Cardiac muscle cell (in vitro differentiated cells and primary cell): ENCODE measurements around the gene AP1M2. TPM values are rescaled to one million over a fixed set of nuclear protein-coding genes. Genes with fewer than 3 reads are reported as not detected.
A peak's percentile ranks its signal among the peaks of the same experiment; 100 is the strongest.

Source experiments
- DNase-seq, 2 donors: peaks; one replicate each; pipeline versions ENCODE4 v3.0.0 to v3.0.0-alpha.2; 2010 to 2017; ENCODE audit warnings: low read depth in 1 of 2, low spot score in 1 of 2
- H3K27ac ChIP-seq: fragments of 200-600 bp; sonication (generic); 2 replicates; pipeline ENCODE4 v1.5.1; 2016
- H3K27me3 ChIP-seq: fragments of 200-600 bp; sonication (generic); 2 replicates; pipeline ENCODE4 v1.6.0; 2016; ENCODE audit warnings: control low read depth
- H3K36me3 ChIP-seq: fragments of 200-600 bp; sonication (generic); 2 replicates; pipeline ENCODE4 v1.5.1; 2016; ENCODE audit warnings: control low read depth
- H3K4me1 ChIP-seq: fragments of 200-600 bp; sonication (generic); 2 replicates; pipeline ENCODE4 v1.8.1; 2017; ENCODE audit warnings: low read depth, mild to moderate bottlenecking, mixed run types
- H3K4me3 ChIP-seq: fragments of 200-600 bp; sonication (generic); 2 replicates; pipeline ENCODE4 v1.5.1; 2016; ENCODE audit warnings: mild to moderate bottlenecking
- H3K9me3 ChIP-seq: fragments of 200-600 bp; sonication (generic); 2 replicates; pipeline ENCODE4 v1.5.1; 2017; ENCODE audit warnings: low read depth, mild to moderate bottlenecking, control low read depth
- polyA plus RNA-seq: library from polyadenylated mRNA; unstranded; fragments of >200 nt; fragmentation: Nextera tagmentation; extraction: Ambion mirVana; gene quantifications from 2 replicates; pipeline ENCODE4 v1.2.1, GENCODE V29; 2016
- total RNA-seq: library from RNA; depleted of rRNA; stranded (reverse); fragments of >200 nt; gene quantifications from 2 replicates; pipeline ENCODE4 v1.2.3, GENCODE V29; 2016
- TF ChIP-seq, protein P1 (sequence below): IDR thresholded peaks from 2 replicates; pipeline ENCODE4 v1.5.1; 2012; ENCODE audit warnings: low read depth, mild to moderate bottlenecking, low read length

AP1M2 gene
- total and polyA plus RNA-seq, 2 experiments from 2014 or later = 0.12 to 0.28 TPM

GRCh38 chr19:10625762-10626138 is 38.6 kb upstream of the AP1M2 start:
- peak overlapping the region; percentile 51 for H3K4me3 ChIP-seq
- H3K27ac ChIP-seq = peak overlapping the region; percentile 8
- TF ChIP-seq, protein P1, sequence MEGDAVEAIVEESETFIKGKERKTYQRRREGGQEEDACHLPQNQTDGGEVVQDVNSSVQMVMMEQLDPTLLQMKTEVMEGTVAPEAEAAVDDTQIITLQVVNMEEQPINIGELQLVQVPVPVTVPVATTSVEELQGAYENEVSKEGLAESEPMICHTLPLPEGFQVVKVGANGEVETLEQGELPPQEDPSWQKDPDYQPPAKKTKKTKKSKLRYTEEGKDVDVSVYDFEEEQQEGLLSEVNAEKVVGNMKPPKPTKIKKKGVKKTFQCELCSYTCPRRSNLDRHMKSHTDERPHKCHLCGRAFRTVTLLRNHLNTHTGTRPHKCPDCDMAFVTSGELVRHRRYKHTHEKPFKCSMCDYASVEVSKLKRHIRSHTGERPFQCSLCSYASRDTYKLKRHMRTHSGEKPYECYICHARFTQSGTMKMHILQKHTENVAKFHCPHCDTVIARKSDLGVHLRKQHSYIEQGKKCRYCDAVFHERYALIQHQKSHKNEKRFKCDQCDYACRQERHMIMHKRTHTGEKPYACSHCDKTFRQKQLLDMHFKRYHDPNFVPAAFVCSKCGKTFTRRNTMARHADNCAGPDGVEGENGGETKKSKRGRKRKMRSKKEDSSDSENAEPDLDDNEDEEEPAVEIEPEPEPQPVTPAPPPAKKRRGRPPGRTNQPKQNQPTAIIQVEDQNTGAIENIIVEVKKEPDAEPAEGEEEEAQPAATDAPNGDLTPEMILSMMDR = no peak
- no peaks in the 10 kb centered on the region for H3K9me3 ChIP-seq
- no peaks in the 10 kb centered on the region for H3K4me1 ChIP-seq
- H3K27me3 ChIP-seq = no peaks in the 10 kb centered on the region
- DNase-seq = no peak
- H3K36me3 ChIP-seq = peaks cover 6% of the 10 kb centered on the region

DNA sequence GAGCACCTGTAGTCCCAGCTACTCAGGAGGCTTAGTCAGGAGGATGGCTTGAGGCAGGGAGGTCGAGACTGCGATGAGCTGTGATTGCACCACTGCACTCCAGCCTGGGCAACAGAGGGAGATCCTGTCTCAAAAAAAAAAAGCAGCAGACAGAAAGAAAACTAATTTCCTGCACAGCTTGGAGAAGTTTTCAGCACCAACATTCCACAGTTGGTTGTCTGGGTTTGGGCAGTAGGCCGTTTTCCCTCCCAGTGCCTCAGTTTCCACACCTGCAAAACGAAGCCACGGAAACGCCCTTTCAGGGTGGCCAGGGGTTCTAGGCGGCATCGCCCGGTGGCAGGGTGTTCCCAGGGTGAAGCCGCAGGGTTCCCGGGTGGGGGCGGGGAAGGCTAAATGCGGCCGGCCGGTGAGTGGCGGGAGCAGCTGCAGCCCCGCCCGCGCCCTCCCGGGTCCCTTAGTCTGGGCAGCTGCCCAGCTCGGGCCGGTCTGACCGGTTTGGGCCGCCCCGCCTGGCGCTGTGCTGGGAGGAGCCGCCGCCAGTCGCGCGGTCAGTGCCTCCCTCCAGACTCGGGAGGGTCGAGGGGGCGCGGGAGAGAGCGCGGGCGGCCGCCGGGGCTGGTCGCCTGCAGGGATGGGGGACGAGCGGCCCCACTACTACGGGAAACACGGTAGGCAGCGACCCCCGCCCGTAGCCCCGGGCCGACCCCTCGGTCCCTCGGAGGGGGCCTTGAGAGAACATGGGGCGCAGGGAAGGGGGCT is 38.1 kb upstream of the AP1M2 start, which contains the start of gene SLC44A2:
Gene SLC44A2, plus strand, starts transcription at position 551 of the 759 bp plus-strand sequence. Its CDS starts 81 bp downstream, at position 632.
- Histone ChIP-seq H3K4me3 (peak within 1 kb of the TSS; percentile 51), H3K36me3 (peaks cover 6% of the 10 kb centered on the region), H3K27ac (peak within 1 kb of the TSS; percentile 8), H3K27me3 (no peaks in the 10 kb centered on the region), H3K9me3 (no peaks in the 10 kb centered on the region), H3K4me1 (no peaks in the 10 kb centered on the region)
- TF ChIP-seq, protein P1 = no peak
- DNase-seq = peak; percentile 75 to 91

DNA sequence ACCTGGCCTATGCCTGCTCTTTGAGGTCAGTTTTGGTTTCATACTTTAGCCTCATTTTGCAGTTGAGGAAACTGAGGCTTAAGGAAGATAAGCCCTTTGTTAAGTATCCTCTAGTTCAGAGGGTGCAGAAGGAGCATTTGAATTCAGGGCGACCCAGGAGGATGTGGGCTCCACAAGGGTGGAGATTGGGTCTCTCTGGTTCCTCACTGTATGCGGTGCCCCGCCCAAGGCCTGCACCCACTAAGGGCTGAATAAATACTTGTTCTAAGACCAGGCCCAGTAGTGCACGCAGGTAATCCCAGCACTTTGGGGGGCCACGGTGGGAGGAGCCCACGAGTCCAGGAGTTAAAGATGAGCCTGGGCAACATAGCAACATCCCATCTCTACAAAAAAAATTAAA is 37.5 kb upstream of the AP1M2 start:
- TF ChIP-seq, protein P1 = no peak
- Histone ChIP-seq H3K27ac (no peak overlapping the region), H3K4me3 (no peak overlapping the region), H3K36me3 (peaks cover 6% of the 10 kb centered on the region), H3K9me3 (no peaks in the 10 kb centered on the region), H3K27me3 (no peaks in the 10 kb centered on the region), H3K4me1 (no peaks in the 10 kb centered on the region)
- DNase-seq = no peak

DNA sequence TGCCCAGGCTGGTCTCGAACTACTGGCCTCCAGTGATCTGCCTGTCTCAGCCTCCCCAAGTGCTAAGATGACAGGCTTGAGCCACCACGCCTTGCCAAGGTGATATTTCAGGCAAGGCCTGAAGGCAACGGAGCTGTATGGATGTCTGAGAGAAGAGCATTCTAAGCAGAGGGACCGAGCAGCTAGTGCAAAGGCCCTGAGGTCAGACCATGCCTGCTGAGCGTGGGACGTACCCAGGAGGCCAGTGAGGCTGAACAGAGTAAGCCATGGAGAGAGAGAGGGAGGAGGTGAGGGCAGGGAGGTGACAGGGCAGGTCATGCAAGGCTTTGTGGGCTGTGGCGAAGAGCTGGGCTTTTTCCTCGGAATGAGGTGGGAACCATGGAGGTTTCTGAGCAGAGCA is 34.9 kb upstream of the AP1M2 start:
- no peak for DNase-seq
- Histone ChIP-seq H3K27me3 (no peaks in the 10 kb centered on the region), H3K36me3 (no peaks in the 10 kb centered on the region), H3K4me3 (no peak overlapping the region), H3K27ac (no peak overlapping the region), H3K4me1 (no peaks in the 10 kb centered on the region), H3K9me3 (no peaks in the 10 kb centered on the region)
- TF ChIP-seq, protein P1 = no peak

DNA sequence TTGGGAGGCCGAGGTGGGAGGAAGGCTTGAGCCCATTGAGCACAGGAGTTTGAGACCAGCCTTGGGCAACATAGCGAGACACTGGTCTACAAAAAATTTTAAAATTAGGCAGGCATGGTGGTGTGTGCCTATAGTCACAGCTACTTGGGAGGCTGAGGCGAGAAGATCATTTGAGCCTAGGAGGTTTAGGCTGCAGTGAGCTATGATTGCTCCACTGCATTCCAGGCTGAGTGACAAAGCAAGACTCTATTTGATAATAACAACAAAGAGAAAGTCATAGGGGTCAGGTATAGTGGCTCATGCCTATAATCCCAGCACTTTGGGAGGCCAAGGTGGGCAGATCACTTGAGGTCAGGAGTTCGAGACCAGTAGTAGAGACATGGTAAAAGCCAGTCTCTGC is 33.7 kb upstream of the AP1M2 start:
- TF ChIP-seq, protein P1 = no peak
- no peak for DNase-seq

More for the DNA sequence above, 33.7 kb upstream of the AP1M2 start:
- no peaks in the 10 kb centered on the region for H3K4me1 ChIP-seq
- no peaks in the 10 kb centered on the region for H3K9me3 ChIP-seq
- H3K4me3 ChIP-seq = no peak overlapping the region
- H3K36me3 ChIP-seq = no peaks in the 10 kb centered on the region
- H3K27ac ChIP-seq = no peak overlapping the region
- H3K27me3 ChIP-seq = no peaks in the 10 kb centered on the region
